Mesendoderm (in vitro differentiated cells): ENCODE measurements around the gene THSD7A.

Source experiments
- DNase-seq: peaks from one replicate; pipeline ENCODE4 v3.0.0; 2013
- H2AK5ac ChIP-seq: 2 replicates; pipeline ENCODE4 v1.6.1; 2013; ENCODE audit warnings: low read length, inconsistent platforms
- H2BK120ac ChIP-seq: 2 replicates; pipeline ENCODE4 v1.6.1; 2013; ENCODE audit warnings: low read depth, mild to moderate bottlenecking, low read length, moderate library complexity, mixed read lengths
- H2BK15ac ChIP-seq: replicated peaks from 2 replicates; pipeline ENCODE4 v1.6.1; 2013; ENCODE audit warnings: low read depth, mild to moderate bottlenecking, moderate library complexity
- H2BK5ac ChIP-seq: 2 replicates; pipeline ENCODE4 v1.6.1; 2013; ENCODE audit warnings: low read length, inconsistent platforms
- H3K18ac ChIP-seq: 2 replicates; pipeline ENCODE4 v1.6.1; 2013; ENCODE audit warnings: mild to moderate bottlenecking, low read length, mixed read lengths
- H3K23ac ChIP-seq: one replicate; pipeline ENCODE4 v1.6.1; 2013; ENCODE audit warnings: low read length
- H3K27ac ChIP-seq: 2 replicates; pipeline ENCODE4 v1.5.1; 2013; ENCODE audit warnings: low read depth, mild to moderate bottlenecking, inconsistent platforms, low read length, moderate library complexity
- H3K27me3 ChIP-seq: 2 replicates; pipeline ENCODE4 v1.6.1; 2013; ENCODE audit warnings: low read length, control low read depth, mild to moderate bottlenecking, inconsistent platforms; ENCODE audit not compliant: insufficient read depth, poor library complexity
- H3K36me3 ChIP-seq: 2 replicates; pipeline ENCODE4 v1.6.1; 2013; ENCODE audit warnings: low read length, inconsistent platforms; ENCODE audit not compliant: control insufficient read depth, insufficient read depth
- H3K4ac ChIP-seq: one replicate; pipeline ENCODE4 v1.6.1; 2013; ENCODE audit warnings: low read depth, mild to moderate bottlenecking, low read length, moderate library complexity
- H3K4me1 ChIP-seq: 2 replicates; pipeline ENCODE4 v1.6.1; 2013; ENCODE audit warnings: low read depth, low read length, inconsistent platforms; ENCODE audit not compliant: control insufficient read depth
- H3K4me2 ChIP-seq: 2 replicates; pipeline ENCODE4 v1.6.1; 2013; ENCODE audit warnings: low read length
- H3K4me3 ChIP-seq: 2 replicates; pipeline ENCODE4 v1.5.1; 2013; ENCODE audit warnings: mild to moderate bottlenecking, low read length
- H3K56ac ChIP-seq: one replicate; pipeline ENCODE4 v1.6.1; 2013; ENCODE audit warnings: low read length
- H3K79me1 ChIP-seq: 2 replicates; pipeline ENCODE4 v1.6.1; 2013; ENCODE audit warnings: low read length, inconsistent platforms
- H3K79me2 ChIP-seq: 2 replicates; pipeline ENCODE4 v1.6.1; 2013; ENCODE audit warnings: mild to moderate bottlenecking, low read length; ENCODE audit not compliant: control insufficient read depth, insufficient read depth
- H3K9ac ChIP-seq: 2 replicates; pipeline ENCODE4 v1.6.1; 2013; ENCODE audit warnings: low read length, inconsistent platforms
- H4K5ac ChIP-seq: one replicate; pipeline ENCODE4 v1.6.1; 2013; ENCODE audit warnings: low read length
- H4K8ac ChIP-seq: one replicate; pipeline ENCODE4 v1.6.1; 2013; ENCODE audit warnings: low read depth, mild to moderate bottlenecking, control low read depth, low read length, moderate library complexity
- WGBS: extraction: QIAGEN DNeasy Blood & Tissue Kit; methylation state at CpG from one replicate; pipeline ENCODE4 v1.1.7; 2013; ENCODE audit warnings: low lambda C conversion rate, missing lambda C conversion rate; ENCODE audit not compliant: insufficient coverage; ENCODE audit errors: extremely low coverage; 5-methylcytosine and 5-hydroxymethylcytosine counted together

THSD7A gene

GRCh38 chr7:11404355-11404754 lies 427.6 kb downstream of the THSD7A start:
- H2AK5ac ChIP-seq: no peak overlapping the region
- H2BK15ac ChIP-seq: no peak overlapping the region
- H3K79me1 ChIP-seq: no peaks in the 10 kb centered on the region
- H3K4me2 ChIP-seq: no peak overlapping the region
- H3K18ac ChIP-seq: no peak overlapping the region
- H3K4me3 ChIP-seq: no peak overlapping the region
- H2BK120ac ChIP-seq: no peak overlapping the region
- H3K56ac ChIP-seq: no peak overlapping the region
- H3K36me3 ChIP-seq: no peaks in the 10 kb centered on the region
- no peak overlapping the region for H4K5ac ChIP-seq
- no peak overlapping the region for H3K4ac ChIP-seq
- H3K79me2 ChIP-seq: no peaks in the 10 kb centered on the region
- H3K27ac ChIP-seq: no peak overlapping the region
- H4K8ac ChIP-seq: no peak overlapping the region
- no peak overlapping the region for H3K9ac ChIP-seq
- no peak overlapping the region for H3K23ac ChIP-seq
- no CpG with 5 or more reads among the region's 1 CpG for WGBS
- H3K27me3 ChIP-seq: no peaks in the 10 kb centered on the region
- no peak overlapping the region for H2BK5ac ChIP-seq
- DNase-seq: no peak
- H3K4me1 ChIP-seq: no peaks in the 10 kb centered on the region

GRCh38 chr7:11403781-11404180 lies 428.2 kb downstream of the THSD7A start:
- Histone ChIP-seq H2BK120ac (no peak overlapping the region), H3K79me1 (no peaks in the 10 kb centered on the region), H2BK15ac (no peak overlapping the region), H3K56ac (no peak overlapping the region), H3K18ac (no peak overlapping the region), H3K27ac (no peak overlapping the region), H3K4me3 (no peak overlapping the region), H3K4ac (no peak overlapping the region), H3K36me3 (no peaks in the 10 kb centered on the region), H3K4me2 (no peak overlapping the region), H3K23ac (no peak overlapping the region), H4K8ac (no peak overlapping the region), H3K9ac (no peak overlapping the region), H2AK5ac (no peak overlapping the region), H4K5ac (no peak overlapping the region), H3K4me1 (no peaks in the 10 kb centered on the region), H2BK5ac (no peak overlapping the region), H3K79me2 (no peaks in the 10 kb centered on the region), H3K27me3 (no peaks in the 10 kb centered on the region)
- no peak for DNase-seq
- WGBS: no CpG with 5 or more reads among the region's 1 CpG

- Histone ChIP-seq H3K18ac (no peak overlapping the region), H3K56ac (no peak overlapping the region), H2BK120ac (no peak overlapping the region), H3K4me2 (no peak overlapping the region), H3K4ac (no peak overlapping the region), H3K23ac (no peak overlapping the region), H3K4me1 (no peaks in the 10 kb centered on the region), H4K5ac (no peak overlapping the region), H3K36me3 (no peaks in the 10 kb centered on the region), H2BK5ac (no peak overlapping the region), H3K27ac (no peak overlapping the region), H4K8ac (no peak overlapping the region), H3K9ac (no peak overlapping the region), H3K79me1 (no peaks in the 10 kb centered on the region), H2AK5ac (no peak overlapping the region), H3K4me3 (no peak overlapping the region), H3K27me3 (no peaks in the 10 kb centered on the region), H2BK15ac (no peak overlapping the region), H3K79me2 (no peaks in the 10 kb centered on the region)
- WGBS: no CpG with 5 or more reads among the region's 12 CpGs
- no peak for DNase-seq
These were observed 437.6 kb downstream of the THSD7A start for GRCh38 chr7:11394438-11394837.

- H3K79me2 ChIP-seq: no peaks in the 10 kb centered on the region
- H3K79me1 ChIP-seq: no peaks in the 10 kb centered on the region
- no peaks in the 10 kb centered on the region for H3K27me3 ChIP-seq
- no peak overlapping the region for H3K4ac ChIP-seq
- peak; percentile 8 for DNase-seq
- no peak overlapping the region for H2AK5ac ChIP-seq
- no peak overlapping the region for H3K4me2 ChIP-seq
- no peaks in the 10 kb centered on the region for H3K4me1 ChIP-seq
- H2BK120ac ChIP-seq: no peak overlapping the region
- no CpG with 5 or more reads among the region's 4 CpGs for WGBS
- no peak overlapping the region for H3K4me3 ChIP-seq
- no peak overlapping the region for H3K23ac ChIP-seq
- H4K5ac ChIP-seq: no peak overlapping the region
- H2BK5ac ChIP-seq: no peak overlapping the region
- H3K9ac ChIP-seq: no peak overlapping the region
- no peak overlapping the region for H4K8ac ChIP-seq
- no peaks in the 10 kb centered on the region for H3K36me3 ChIP-seq
- H3K27ac ChIP-seq: no peak overlapping the region
- no peak overlapping the region for H3K56ac ChIP-seq
- H3K18ac ChIP-seq: no peak overlapping the region
- H2BK15ac ChIP-seq: no peak overlapping the region
These were observed 452.4 kb downstream of the THSD7A start for GRCh38 chr7:11379641-11380040.

- no peaks in the 10 kb centered on the region for H3K79me1 ChIP-seq
- no CpG with 5 or more reads among the region's 2 CpGs for WGBS
- no peak overlapping the region for H3K4ac ChIP-seq
- H3K18ac ChIP-seq: no peak overlapping the region
- H4K8ac ChIP-seq: no peak overlapping the region
- H2BK120ac ChIP-seq: no peak overlapping the region
- no peak overlapping the region for H4K5ac ChIP-seq
- H3K27ac ChIP-seq: no peak overlapping the region
- no peak overlapping the region for H3K23ac ChIP-seq
- no peak overlapping the region for H3K4me2 ChIP-seq
- H2BK5ac ChIP-seq: no peak overlapping the region
- DNase-seq: no peak
- H3K56ac ChIP-seq: no peak overlapping the region
- H2AK5ac ChIP-seq: no peak overlapping the region
- H3K79me2 ChIP-seq: no peaks in the 10 kb centered on the region
- no peaks in the 10 kb centered on the region for H3K36me3 ChIP-seq
- H2BK15ac ChIP-seq: no peak overlapping the region
- no peak overlapping the region for H3K9ac ChIP-seq
- no peak overlapping the region for H3K4me3 ChIP-seq
- no peaks in the 10 kb centered on the region for H3K27me3 ChIP-seq
- no peaks in the 10 kb centered on the region for H3K4me1 ChIP-seq
These were observed 455.5 kb downstream of the THSD7A start for GRCh38 chr7:11376529-11376928.

GRCh38 chr7:11374629-11375028 lies 457.4 kb downstream of the THSD7A start:
- no peaks in the 10 kb centered on the region for H3K79me2 ChIP-seq

More at GRCh38 chr7:11374629-11375028, 457.4 kb downstream of the THSD7A start:
- H4K8ac ChIP-seq: no peak overlapping the region
- no peak overlapping the region for H3K27ac ChIP-seq
- no peaks in the 10 kb centered on the region for H3K79me1 ChIP-seq
- no peak overlapping the region for H3K18ac ChIP-seq
- no peak overlapping the region for H3K23ac ChIP-seq
- H3K4me3 ChIP-seq: no peak overlapping the region
- no peak overlapping the region for H3K9ac ChIP-seq
- no peak overlapping the region for H2AK5ac ChIP-seq
- no peak overlapping the region for H4K5ac ChIP-seq
- H3K36me3 ChIP-seq: no peaks in the 10 kb centered on the region
- H2BK120ac ChIP-seq: no peak overlapping the region
- no CpG with 5 or more reads among the region's 3 CpGs for WGBS
- no peak for DNase-seq
- no peak overlapping the region for H3K4me2 ChIP-seq
- H3K4me1 ChIP-seq: no peaks in the 10 kb centered on the region
- no peak overlapping the region for H3K56ac ChIP-seq
- H2BK15ac ChIP-seq: no peak overlapping the region
- H2BK5ac ChIP-seq: no peak overlapping the region
- H3K27me3 ChIP-seq: no peaks in the 10 kb centered on the region
- H3K4ac ChIP-seq: no peak overlapping the region
